Measurements from ENCODE around the gene TMEM221. TPM values are rescaled to one million over a fixed set of nuclear protein-coding genes. Genes with fewer than 3 reads are reported as not detected.
A peak's percentile ranks its signal among the peaks of the same experiment; 100 is the strongest.

TMEM221 gene
- total and polyA plus RNA-seq, 9 of the 15 experiments (the other 6 are each of a cell fraction or from before 2014, with no cell fraction given), result 0.06 to 0.35 TPM; not detected in 7

- FAIRE-seq (no peak), DNase-seq (ENCODE audit: extremely low read depth in 1 of 4, low spot score in 3 of 4) (no peak), ATAC-seq (no peak)
- Histone ChIP-seq H3K79me2 (ENCODE audit: control insufficient read depth, insufficient read depth, low read length) (peaks cover 6% of the 10 kb centered on the region; the same call in 2 of the 3 replicates), H3K4me3 (peak overlapping the region; percentile 47), H3K9me1 (ENCODE audit: control insufficient read depth, insufficient read depth, low read length) (no peaks in the 10 kb centered on the region), H3K9me3 (replicated peaks; ENCODE audit: control insufficient read depth, insufficient read depth, low read depth, low read length) (no peaks in the 10 kb centered on the region), H3K27ac (ENCODE audit: extremely low read depth, low read depth, low read length) (peak overlapping the region; percentile 72), H3K4me2 (ENCODE audit: insufficient read depth, low read length) (peak overlapping the region; percentile 83), H4K20me1 (replicated peaks; ENCODE audit: control insufficient read depth, insufficient read depth, low read length) (no peaks in the 10 kb centered on the region), H3K27me3 (ENCODE audit: control insufficient read depth in 2 of 2, insufficient read depth in 2 of 2, low read length in 2 of 2) (no peaks in the 10 kb centered on the region), H3K4me1 (replicated peaks in 1 of 2; ENCODE audit: control insufficient read depth in 2 of 2, insufficient read depth in 2 of 2, low read length in 2 of 2) (peaks cover 7 to 16% of the 10 kb centered on the region in 2 experiments; a peak in 3 of 5 replicates), H2AFZ (ENCODE audit: low read depth, low read length) (peak overlapping the region; percentile 84), H3K36me3 (ENCODE audit: control insufficient read depth, insufficient read depth, low read length) (peaks cover 15% of the 10 kb centered on the region; the same call in 1 of the 3 replicates), H3K9ac (ENCODE audit: insufficient read depth in 1 of 2, low read depth in 2 of 2, low read length in 2 of 2) (peak overlapping the region; percentile 74 to 88; a peak in 3 of 4 replicates)
- intact Hi-C loops (cut with micrococcal nuclease) (loop anchor here (1.0 to 2.0 kb wide), 2 partner anchors 13 to 24 kb away; partner anchors contain the start of genes BST2 and CCDC194), in situ Hi-C loops (cut with MboI) (no loop called here)
- ChIA-PET CTCF (ENCODE audit: low intra/inter-chr PET ratio) (no interaction called here), POLR2A (interaction anchor here (1.0 to 2.1 kb wide), 5 partner anchors 12 to 161 kb away, joined by 3 to 20 read pairs (median 8); partner anchors contain the start of gene BST2)
- 4% methylated on average over 3 of the region's 3 CpGs for whole genome bisulfite sequencing (ENCODE audit: insufficient coverage, low coverage, missing lambda C conversion rate)
- TF ChIP-seq CTBP1 (IDR thresholded peaks at IDR 0.05; ENCODE audit: borderline replicate concordance) (0 out of 2 replicates have a peak, but pooled peaks have one; percentile 9), BDP1 (IDR thresholded peaks at IDR 0.05; ENCODE audit: insufficient read depth, insufficient read length) (no peak), FOXJ2 (tag; IDR thresholded peaks at IDR 0.05) (peak; percentile 95), FOXJ3 (CRISPR knock-in tag; IDR thresholded peaks at IDR 0.05) (peak; percentile 66; the same call in 1 of the 2 replicates), ESRRA (IDR thresholded peaks at IDR 0.05; ENCODE audit: borderline replicate concordance, low read depth) (peak; percentile 58; the same call in 1 of the 2 replicates), RFX1 (IDR thresholded peaks at IDR 0.05) (peak; percentile 82), SIRT6 (IDR thresholded peaks at IDR 0.05; ENCODE audit: low read depth, low read length) (no peak), ZNF384 (IDR thresholded peaks at IDR 0.05; ENCODE audit: low read depth, low read length) (peak; percentile 86), NR2C1 (IDR thresholded peaks at IDR 0.05) (peak; percentile 47; the same call in 1 of the 2 replicates), NR2C1 (tag; IDR thresholded peaks at IDR 0.05) (peak; percentile 62), SMAD4 (CRISPR knock-in tag; conservative IDR thresholded peaks at IDR 0.05) (0 out of 2 replicates have a peak, but pooled peaks have one; percentile 12), PTTG1 (tag; IDR thresholded peaks at IDR 0.05; ENCODE audit: low read depth) (no peak)
- TF ChIP-seq, protein P1, sequence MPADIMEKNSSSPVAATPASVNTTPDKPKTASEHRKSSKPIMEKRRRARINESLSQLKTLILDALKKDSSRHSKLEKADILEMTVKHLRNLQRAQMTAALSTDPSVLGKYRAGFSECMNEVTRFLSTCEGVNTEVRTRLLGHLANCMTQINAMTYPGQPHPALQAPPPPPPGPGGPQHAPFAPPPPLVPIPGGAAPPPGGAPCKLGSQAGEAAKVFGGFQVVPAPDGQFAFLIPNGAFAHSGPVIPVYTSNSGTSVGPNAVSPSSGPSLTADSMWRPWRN (IDR thresholded peaks at IDR 0.05; ENCODE audit: low read depth), result no peak
- TF ChIP-seq, protein P2, sequence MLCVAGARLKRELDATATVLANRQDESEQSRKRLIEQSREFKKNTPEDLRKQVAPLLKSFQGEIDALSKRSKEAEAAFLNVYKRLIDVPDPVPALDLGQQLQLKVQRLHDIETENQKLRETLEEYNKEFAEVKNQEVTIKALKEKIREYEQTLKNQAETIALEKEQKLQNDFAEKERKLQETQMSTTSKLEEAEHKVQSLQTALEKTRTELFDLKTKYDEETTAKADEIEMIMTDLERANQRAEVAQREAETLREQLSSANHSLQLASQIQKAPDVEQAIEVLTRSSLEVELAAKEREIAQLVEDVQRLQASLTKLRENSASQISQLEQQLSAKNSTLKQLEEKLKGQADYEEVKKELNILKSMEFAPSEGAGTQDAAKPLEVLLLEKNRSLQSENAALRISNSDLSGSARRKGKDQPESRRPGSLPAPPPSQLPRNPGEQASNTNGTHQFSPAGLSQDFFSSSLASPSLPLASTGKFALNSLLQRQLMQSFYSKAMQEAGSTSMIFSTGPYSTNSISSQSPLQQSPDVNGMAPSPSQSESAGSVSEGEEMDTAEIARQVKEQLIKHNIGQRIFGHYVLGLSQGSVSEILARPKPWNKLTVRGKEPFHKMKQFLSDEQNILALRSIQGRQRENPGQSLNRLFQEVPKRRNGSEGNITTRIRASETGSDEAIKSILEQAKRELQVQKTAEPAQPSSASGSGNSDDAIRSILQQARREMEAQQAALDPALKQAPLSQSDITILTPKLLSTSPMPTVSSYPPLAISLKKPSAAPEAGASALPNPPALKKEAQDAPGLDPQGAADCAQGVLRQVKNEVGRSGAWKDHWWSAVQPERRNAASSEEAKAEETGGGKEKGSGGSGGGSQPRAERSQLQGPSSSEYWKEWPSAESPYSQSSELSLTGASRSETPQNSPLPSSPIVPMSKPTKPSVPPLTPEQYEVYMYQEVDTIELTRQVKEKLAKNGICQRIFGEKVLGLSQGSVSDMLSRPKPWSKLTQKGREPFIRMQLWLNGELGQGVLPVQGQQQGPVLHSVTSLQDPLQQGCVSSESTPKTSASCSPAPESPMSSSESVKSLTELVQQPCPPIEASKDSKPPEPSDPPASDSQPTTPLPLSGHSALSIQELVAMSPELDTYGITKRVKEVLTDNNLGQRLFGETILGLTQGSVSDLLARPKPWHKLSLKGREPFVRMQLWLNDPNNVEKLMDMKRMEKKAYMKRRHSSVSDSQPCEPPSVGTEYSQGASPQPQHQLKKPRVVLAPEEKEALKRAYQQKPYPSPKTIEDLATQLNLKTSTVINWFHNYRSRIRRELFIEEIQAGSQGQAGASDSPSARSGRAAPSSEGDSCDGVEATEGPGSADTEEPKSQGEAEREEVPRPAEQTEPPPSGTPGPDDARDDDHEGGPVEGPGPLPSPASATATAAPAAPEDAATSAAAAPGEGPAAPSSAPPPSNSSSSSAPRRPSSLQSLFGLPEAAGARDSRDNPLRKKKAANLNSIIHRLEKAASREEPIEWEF (CRISPR knock-in tag; IDR thresholded peaks at IDR 0.05), result 0 out of 2 replicates have a peak, but pooled peaks have one; percentile 28
- no TSS peak for BruUV-seq (replicated peaks)
Measured at GRCh38 chr19:17418710-17419109, 29.8 kb downstream of the TMEM221 start.

Measured in K562 (cell line).